Measurements from ENCODE around the gene MRAS. TPM values are rescaled to one million over a fixed set of nuclear protein-coding genes. Genes with fewer than 3 reads are reported as not detected.

Gene MRAS
- total RNA-seq, 1 donor from 2014 or later = 55.4 TPM

GRCh38 chr3:138326866-138327595, 21.3 kb upstream of the MRAS start:
- peaks cover 5% of the 10 kb centered on the region for H3K27me3 ChIP-seq (ENCODE audit: low read depth)
- no peaks in the 10 kb centered on the region for H3K9me3 ChIP-seq
- no peak overlapping the region for H3K27ac ChIP-seq
- H3K36me3 ChIP-seq = no peaks in the 10 kb centered on the region
- DNase-seq (no peak), ATAC-seq (no peak)
- no peak overlapping the region for H3K4me3 ChIP-seq
- peaks cover 9% of the 10 kb centered on the region for H3K4me1 ChIP-seq
- TF ChIP-seq CTCF (IDR thresholded peaks at IDR 0.05) = no peak
- intact Hi-C loops (cut with DNase I) = no loop called here

- no peaks in the 10 kb centered on the region for H3K36me3 ChIP-seq
- H3K4me1 ChIP-seq = peaks cover 9% of the 10 kb centered on the region
- no peak overlapping the region for H3K4me3 ChIP-seq
- no peaks in the 10 kb centered on the region for H3K9me3 ChIP-seq
- H3K27me3 ChIP-seq (ENCODE audit: low read depth) = peaks cover 5% of the 10 kb centered on the region
- DNase-seq (no peak), ATAC-seq (no peak)
- intact Hi-C loops (cut with DNase I) = no loop called here
- TF ChIP-seq CTCF (IDR thresholded peaks at IDR 0.05) = no peak
- H3K27ac ChIP-seq = no peak overlapping the region
Observed at GRCh38 chr3:138327831-138328230, 20.5 kb upstream of the MRAS start.

- intact Hi-C loops (cut with DNase I) = no loop called here
- H3K36me3 ChIP-seq = no peaks in the 10 kb centered on the region
- H3K27me3 ChIP-seq (ENCODE audit: low read depth) = peaks cover under 1% of the 10 kb centered on the region
- no peak for TF ChIP-seq CTCF (IDR thresholded peaks at IDR 0.05)
- H3K9me3 ChIP-seq = no peaks in the 10 kb centered on the region
- no peak for ATAC-seq
- H3K27ac ChIP-seq = no peak overlapping the region
- H3K4me3 ChIP-seq = peak overlapping the region; percentile 66
- no peak for DNase-seq
- H3K4me1 ChIP-seq = peaks cover 9% of the 10 kb centered on the region
Observed at GRCh38 chr3:138328341-138328740, 20.0 kb upstream of the MRAS start.

- Histone ChIP-seq H3K4me1 (peaks cover 9% of the 10 kb centered on the region), H3K36me3 (no peaks in the 10 kb centered on the region), H3K27ac (peak within 1 kb of the TSS; percentile 54), H3K27me3 (ENCODE audit: low read depth) (no peaks in the 10 kb centered on the region), H3K9me3 (no peaks in the 10 kb centered on the region), H3K4me3 (peak within 1 kb of the TSS; percentile 66)
- peak; percentile 62 for TF ChIP-seq CTCF (IDR thresholded peaks at IDR 0.05)
- ATAC-seq (peak; percentile 97 to 98), DNase-seq (peak; percentile 94)
- intact Hi-C loops (cut with DNase I) = no loop called here
Observed at GRCh38 chr3:138329127-138329983, 19.0 kb upstream of the MRAS start, which contains the start of gene NME9. Gene NME9, minus strand, starts transcription at chr3:138329851. Its CDS starts 516 bp downstream, at chr3:138329335.

GRCh38 chr3:138329984-138330293, 18.4 kb upstream of the MRAS start:
- intact Hi-C loops (cut with DNase I) = no loop called here
- no peaks in the 10 kb centered on the region for H3K36me3 ChIP-seq

More at GRCh38 chr3:138329984-138330293, 18.4 kb upstream of the MRAS start:
- peaks cover 9% of the 10 kb centered on the region for H3K4me1 ChIP-seq
- no peaks in the 10 kb centered on the region for H3K9me3 ChIP-seq
- ATAC-seq (no peak), DNase-seq (no peak)
- H3K4me3 ChIP-seq = peak overlapping the region; percentile 66
- H3K27me3 ChIP-seq (ENCODE audit: low read depth) = no peaks in the 10 kb centered on the region
- H3K27ac ChIP-seq = no peak overlapping the region
- TF ChIP-seq CTCF (IDR thresholded peaks at IDR 0.05) = no peak

Measured in lower lobe of right lung (tissue), 2 donors.